HG02943 (cell line): ENCODE measurements around the gene LDHD.
A peak's percentile ranks its signal among the peaks of the same experiment; 100 is the strongest.

ENCODE experiments used
- ATAC-seq: cut with Tn5 transposase; IDR thresholded peaks from one replicate; pipeline ENCODE4 v1.9.1; 2021; ENCODE audit warnings: mild to moderate bottlenecking, low read depth, moderate library complexity; ENCODE audit not compliant: unreplicated experiment

Gene LDHD

DNA sequence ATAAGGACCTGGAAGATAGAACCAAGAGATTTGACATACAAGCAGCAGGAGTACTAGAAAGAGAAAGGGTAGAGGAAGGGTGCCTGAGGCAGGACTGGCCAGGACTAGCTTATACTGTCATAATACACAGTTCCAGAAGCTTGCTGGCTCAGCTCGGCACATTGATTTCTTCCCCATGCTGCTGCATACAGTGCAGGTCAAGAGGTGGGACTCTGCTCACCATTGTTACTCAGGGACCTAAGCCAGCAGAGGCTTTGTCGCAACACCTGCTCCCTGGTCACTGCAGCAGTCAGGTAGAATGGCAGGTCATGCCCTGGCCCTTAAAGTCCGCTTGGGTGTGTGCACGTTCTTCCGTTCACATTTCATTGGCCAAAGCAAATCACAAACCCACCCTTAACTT lies 32.8 kb downstream of the LDHD start:
- no peak for ATAC-seq

DNA sequence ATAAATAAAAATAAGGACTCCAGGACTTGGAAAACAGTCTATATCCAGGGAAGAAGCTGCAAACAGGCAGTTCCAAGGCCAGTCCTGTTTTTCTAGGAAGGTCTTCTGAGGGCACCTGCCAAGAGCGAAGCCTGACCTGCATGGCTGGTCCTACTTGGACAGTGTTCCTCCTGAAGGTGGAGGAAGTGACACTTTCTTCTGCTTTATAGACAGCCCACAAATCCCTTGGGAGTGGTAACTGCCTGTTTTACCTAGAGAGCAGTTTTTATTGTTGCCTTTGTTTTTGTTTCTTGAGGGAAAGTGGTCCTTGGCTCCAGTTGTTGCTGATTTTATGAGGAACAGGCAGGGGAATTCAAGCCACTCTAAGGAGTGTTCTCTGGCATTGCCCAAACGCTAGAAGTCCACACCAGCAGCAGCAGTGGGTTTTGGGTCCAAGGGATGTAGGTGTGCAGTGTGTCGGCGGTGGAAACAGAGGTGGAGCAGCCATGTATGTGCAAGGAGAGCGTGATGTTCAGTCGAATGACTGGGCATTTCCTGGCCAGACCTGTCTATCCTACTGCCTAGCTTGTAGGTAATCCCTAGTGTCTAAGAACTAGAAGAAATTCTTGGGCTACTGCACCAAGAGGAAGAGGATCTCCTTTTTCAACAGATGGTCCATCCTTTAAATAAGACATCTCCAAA lies 35.3 kb downstream of the LDHD start:
- ATAC-seq = no peak

DNA sequence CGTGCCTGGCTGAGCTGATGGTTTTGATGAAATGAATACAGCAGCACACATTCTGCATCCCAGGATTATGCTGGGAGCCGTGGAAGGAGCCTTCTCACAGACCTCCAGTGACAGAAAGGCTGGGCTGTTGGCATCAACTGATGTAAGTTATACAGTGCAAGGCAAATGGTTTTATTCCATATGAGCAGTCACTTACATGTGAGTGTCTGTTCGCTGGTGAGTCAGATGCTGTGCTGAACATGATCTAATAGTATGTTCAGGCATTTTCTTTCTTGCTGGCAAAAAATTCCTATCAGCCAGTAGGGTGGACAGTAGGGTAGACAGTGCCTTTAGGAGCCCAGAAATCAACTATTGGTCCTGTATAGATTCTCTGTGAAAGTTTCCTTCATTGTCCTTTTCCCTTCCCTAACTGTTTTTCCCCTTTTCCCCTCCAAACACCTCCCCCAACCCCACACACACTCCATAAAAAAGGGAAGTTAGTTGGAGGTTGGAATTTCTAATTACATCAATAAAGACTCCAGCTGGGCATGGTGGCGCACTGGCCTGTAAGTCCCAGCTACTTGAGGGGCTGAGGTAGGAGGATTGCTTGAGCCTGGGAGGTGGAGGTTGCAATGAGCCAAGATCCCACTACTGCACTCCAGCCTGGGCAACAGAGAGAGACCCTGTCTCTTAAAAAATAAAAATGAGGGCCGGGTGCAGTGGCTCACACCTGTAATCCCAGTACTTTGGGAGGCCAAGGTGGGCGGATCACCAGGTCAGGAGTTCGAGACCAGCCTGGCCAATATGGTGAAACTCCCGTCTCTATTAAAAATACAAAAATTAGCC lies 36.2 kb downstream of the LDHD start:
- ATAC-seq = no peak

DNA sequence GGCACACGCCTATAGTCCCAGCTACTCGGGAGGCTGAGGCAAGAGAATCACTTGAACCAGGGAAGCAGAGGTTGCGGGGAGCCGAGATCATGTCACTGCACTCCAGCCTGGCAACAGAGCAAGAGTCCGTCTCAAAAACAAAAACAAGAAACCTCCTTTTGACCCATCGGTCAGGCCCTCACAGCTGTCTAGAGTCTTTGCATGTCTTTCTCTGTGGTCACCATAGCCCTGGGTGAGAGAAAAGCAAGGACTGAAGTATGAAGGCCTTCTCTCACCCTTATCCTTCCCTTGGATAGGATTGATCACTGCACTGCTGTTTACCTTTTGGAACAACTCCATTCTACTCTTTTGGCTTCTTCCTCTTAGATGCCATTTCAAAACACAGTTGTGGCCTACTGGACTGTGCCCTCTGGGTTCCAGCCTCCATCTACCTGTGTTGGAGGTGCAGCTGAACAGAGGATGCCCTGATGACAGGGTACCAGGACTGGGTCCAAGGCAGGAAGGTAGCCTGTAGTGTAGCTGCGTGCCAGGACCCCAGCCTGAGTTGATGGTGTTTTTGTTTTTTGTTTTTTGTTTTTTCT lies 37.1 kb downstream of the LDHD start:
- ATAC-seq = no peak

DNA sequence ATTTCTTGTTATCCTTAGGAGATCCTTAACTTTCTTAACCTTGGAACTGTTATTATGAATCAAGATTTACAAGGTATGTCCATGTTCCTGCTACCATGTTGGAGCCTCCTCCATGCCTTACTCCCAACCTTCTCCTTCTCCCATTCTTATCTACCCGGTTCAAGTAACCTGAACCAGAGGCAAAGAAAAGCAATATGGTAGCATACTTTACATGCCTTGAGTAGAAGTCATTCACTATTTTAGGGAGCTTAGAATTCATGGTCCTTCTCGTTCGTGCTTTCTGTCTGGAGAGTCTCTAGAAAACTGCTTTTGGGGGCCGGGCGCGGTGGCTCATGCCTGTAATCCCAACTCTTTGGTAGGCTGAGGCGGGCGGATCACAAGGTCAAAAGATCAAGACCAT lies 37.7 kb downstream of the LDHD start:
- ATAC-seq = no peak

DNA sequence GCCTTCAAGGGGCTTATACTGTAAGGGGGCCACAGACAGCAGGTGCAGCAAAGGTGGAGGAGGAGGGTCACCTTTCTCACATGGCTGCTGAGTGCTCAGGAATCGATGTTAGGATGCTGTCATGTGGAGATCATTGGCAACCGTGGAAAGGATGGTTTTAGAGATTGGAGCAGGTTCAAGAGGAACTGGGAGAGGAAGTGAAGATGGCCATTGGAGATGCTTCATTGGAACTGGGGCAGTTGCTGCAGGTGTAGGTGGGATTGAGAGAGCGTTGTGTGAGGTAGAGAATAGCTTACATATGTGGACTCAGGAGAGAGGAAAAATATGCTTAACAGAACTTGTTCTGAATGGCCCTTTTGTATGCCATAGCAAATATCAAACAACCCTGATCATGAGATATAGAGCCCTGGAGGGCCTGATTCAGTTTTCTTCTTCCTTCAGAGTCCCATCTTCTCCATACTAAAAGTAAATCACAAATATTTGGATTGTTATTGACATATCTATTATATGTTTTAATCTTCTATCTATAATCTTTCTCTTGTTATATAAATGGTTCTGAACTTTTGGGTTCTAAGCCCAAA lies 40.8 kb downstream of the LDHD start:
- ATAC-seq = no peak

DNA sequence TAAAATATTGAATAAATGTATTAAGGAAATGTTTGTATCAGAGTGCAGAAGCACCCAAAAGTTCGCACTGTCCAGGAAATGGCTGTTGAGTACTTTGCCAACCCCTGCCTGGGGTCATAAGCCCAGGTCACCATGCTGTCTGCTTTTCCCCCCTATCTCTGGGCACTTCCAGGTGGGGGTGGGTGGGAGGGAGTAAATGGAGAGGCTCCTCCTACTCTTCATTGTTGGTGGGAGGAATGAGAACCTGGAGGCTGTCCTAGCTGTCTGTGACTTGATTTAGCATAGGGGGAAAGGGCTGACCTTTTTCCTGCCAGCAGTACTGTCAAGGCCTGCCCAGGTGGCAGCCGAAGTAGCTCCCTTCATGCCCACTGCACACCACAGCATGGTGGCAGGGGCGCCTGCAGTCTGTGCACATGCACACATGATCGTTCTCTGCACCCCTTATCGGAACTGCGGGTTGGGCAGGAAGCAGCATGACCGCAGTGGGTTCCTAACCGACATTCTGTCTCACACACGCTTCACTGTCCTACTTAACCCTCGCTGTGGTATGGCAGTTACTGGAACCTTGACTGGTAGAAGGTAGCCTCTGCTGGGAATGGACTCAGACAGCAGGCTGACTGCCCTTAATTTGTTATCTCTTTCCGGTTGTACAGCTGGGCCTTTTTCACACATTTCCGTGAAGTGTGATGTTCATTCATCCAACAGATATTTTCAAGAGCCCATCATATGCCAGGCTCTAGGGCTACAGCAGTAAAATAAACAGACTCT lies 41.5 kb downstream of the LDHD start:
- peak; percentile 97 for ATAC-seq

DNA sequence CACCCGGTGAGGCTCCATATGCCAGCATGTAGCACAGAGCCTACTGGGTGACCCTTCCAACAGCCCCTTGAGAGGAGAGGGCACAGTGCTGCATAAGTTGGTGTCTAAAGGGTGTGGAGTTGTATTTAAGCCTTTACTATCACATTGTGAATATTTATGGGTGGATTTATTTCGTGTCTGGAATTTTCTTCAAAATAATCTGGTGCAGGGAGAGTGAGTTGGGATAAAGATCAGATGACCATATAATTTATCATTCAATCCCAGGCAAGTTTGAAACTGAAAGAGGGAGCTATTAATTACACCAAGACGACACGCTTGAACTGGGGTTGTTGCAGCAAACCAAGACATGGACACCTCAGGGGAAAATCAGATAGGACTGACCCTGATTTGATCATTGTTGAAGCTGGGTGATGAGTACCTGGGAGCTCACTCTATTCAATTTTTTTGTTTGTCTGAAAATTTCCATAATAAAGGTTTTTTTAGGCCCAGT lies 42.2 kb downstream of the LDHD start:
- ATAC-seq = no peak

DNA sequence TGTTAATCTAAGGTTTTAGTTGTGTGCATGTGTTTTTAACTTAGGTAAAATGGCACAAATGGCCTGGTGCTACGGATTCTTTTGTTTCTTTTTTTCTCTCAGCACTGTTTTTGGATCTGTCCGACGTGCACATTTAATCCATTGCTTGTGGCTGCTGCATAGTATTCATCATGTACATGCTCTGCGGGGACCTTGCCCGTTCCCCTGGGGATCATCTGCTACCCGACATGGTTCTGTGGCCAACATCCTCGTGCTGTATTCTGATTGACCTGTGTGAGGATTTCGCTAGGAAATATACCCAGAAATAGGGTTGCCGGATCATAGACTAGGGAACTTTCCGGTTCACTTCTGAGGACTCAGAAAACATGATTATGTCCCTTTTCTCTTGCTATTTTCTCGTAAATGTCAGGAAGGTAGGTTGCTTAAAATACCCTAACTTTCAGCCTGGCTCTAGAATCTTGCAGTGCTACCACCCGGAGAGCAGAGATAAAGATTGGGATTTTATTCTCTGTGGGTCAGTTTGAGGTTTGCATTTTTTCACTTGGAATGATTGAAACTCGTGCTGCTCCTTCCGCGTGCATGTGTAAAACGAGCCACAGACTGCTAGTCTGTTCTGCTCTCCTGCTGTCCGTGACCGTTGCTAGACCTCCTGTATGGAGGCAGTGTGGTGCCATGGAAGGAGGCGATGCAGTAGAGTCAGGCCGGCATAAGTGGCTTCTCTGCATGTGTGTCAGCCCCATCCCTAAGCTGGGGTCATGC lies 42.9 kb downstream of the LDHD start:
- no peak for ATAC-seq

DNA sequence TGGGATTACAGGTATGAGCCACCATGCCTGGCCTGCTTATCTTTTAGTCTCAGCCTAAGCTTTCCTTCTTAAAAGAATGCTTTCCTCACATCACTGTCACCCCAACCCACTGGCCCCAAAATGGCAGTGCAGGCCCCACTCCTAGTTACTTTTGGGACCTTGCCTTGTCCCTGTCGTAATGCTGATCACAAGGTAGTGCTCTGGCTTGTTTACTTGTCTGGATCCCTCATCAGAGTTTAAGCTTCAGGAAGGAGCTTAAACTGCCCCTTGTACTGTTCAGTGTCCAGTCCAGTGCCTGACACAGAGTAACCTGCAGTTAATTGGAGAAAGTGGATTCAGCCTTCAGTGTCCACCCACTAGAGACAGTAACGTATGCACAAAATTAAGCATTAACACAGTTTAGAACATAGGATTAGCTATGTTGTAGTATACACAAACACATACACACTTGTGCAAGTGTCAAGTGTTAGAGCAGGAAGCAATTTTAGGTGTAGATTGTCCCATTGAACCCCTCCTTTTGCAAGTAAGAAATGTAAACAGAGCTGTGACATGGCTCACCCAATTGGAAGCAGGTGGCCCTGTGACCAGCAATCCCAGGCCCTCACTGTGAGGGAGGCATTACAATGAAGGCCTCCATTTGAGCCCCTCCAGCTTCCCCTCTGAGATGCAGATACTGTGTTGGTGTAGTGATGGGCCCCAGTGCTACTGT lies 44.2 kb downstream of the LDHD start:
- no peak for ATAC-seq

DNA sequence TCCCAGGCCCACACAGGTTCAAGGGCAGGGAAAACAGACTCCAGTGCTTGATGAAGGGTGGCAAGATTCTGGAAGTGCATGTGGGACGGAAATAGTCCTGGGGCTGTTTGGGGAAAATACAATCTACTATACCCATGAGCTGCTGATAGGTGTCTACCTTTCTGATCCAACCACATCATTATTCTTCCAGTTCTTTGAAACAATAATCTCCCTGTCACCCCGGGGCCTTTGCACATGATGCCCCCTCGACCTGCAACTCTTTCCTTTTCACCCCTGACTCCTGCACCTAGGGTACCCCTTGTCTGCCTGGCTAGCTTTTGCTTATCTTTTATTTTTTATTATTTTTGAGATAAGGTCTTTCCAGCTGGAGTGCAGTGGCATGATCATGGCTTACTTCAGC lies 45.0 kb downstream of the LDHD start:
- no peak for ATAC-seq

DNA sequence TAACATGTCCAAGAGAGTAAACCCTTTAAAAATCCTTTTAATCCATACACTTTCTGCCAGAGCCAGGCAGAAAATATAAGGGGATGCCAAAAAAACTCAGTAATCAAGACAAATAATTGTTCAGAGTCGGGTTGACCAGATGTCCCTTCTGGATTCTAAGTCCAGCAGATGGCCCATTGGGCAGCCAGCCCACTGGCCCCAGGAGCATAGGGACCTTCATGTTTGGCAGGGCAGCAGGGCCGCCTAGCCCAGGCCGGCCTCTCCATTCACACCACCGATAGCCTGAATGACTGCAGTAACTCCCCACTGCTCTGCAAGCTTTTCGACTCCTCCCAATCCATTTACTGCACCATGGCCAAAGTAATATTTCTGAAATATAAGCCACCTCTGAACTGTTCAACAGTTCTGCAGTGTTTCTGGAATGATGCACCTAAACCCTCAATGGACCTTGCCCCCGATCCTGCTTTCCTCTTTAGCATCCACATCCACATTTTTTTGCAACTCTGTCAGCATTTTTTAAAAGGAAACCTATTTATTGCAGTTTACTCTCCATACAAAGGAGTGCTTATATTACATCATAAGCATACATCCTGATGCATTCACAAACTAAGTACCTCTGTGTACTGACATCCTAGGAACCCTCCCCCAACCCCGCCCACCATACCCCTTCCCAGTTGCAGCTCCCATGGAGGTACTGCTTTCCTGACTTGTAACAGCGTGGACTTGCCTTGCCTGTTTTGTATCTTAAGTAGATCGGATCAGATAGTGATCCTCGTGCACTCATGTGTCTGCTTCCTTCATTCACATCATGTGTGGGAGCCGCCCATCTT lies 46.4 kb downstream of the LDHD start:
- ATAC-seq = no peak

DNA sequence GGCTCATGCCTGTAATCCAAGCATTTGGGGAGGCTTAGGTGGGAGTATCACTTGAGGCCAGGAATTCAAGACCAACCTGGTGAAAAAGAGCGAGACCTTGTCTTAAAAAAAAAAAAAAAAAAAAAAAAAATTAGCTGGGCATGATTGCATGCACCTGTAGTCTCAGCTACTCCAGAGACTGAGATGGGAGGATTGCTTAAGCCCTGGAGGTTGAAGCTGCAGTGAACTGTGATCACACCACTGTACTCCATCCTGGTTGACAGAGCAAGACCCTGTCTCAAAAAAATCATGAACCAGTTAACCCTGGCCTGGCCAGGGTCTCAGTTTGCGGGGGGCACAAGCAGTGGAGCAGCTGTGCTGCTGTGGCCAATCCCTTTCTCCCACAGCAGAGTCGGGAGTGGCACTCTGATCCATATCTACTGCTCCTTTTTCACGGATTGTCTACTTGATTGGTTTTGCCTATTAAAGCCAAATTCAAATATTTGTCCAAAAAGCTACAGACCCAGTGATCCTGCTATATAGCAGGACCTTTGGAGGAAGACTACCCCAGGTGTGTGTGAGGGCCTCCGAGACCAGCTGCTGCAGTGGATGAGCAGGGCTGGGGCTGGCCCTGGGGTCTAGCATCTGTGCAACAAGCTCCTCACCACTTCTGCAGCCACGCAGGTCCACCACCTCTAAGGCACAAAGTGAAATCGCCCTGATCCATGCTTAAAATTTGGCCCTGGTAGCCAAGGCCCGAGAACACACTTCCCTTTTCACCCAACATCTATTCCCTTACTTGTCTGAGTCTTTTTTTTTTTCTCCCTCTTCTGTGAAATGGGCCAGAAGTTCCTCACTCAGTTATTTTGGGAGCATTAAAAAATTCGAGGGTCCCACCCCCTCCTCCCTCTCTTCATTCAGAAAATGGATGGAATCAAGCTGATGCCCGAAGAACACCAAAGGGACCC lies 48.2 kb downstream of the LDHD start:
- no peak for ATAC-seq

DNA sequence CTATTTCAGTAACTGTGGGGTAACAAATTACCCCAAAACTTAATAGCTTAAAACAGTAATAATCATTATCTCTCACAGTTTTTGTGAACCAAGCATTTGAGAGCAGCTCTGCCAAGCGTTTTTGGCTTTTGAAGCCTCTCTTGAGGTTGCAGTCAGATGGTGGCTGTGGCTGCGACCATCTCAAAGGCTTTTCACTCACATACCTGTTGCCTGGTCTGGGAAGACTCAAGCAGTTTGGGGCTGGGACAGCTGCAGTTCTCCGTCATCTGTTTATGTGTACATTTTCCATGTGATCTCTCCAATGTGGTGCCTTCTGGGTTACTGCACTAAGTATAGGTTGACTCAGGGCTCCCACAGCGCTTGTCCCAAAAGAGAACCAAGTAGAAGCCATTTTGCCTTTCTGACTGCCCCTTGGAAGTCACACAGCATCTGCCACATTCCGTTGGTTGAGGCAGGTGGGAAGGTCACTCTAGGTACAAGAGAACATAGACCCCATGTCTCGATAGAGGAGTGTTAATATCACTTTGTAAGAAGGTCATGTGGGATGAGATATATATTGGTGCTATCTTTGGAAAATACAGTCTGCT lies 49.6 kb downstream of the LDHD start:
- ATAC-seq = no peak

DNA sequence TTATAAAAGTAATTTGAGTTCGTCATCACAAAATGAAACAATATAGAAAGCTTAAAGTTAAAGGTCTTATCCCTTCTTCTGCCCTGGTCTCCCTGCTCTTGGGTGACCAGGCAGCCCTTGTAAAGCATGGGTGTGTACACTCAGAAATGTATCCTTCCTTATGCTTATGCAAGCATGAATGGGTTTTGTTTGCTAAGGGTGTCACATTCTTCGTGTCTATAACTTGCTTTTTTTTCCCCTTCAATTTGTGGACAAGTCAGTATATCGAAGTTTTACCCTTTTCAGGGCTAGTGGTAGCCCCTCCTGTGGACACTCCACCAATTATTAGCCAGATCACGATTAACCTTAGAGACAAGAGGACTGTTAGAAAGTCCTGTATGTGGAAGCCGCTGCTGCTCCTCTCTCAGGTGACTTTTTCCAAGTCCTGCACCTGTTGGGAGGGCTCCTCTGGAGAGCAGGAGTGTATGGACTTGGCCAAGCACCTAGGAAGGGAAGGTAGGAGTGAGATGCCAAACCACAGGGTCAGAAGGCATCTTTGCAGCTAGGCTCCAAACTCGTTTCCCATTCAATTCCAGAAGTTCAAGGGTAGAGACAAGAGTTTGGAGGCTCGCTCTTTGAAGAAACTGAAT lies 50.9 kb downstream of the LDHD start:
- ATAC-seq = no peak

DNA sequence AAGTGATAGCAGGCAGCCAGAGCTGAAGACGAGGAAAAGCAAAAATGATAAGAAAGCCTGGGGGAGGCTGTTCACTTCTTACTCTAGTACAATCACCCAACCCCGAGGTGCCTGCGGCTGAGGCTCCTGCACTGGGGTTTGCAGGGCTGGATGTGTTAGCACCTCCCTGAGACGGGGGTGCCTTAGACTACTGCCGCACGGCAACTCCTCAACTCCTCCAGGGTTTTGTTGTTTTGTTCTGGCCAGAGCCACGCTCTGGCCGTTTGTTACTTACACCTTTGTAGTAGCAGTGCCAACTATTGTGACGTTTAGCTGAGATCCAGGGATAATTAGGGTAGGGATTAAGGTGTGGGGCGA lies 51.5 kb downstream of the LDHD start:
- ATAC-seq = no peak
